Adipose tissue (tissue), 3 donors: ENCODE measurements around the gene ODAD4. TPM values are rescaled to one million over a fixed set of nuclear protein-coding genes. Genes with fewer than 3 reads are reported as not detected.
A peak's percentile ranks its signal among the peaks of the same experiment; 100 is the strongest.

Experiments
- H3K27ac ChIP-seq: one replicate; pipeline ENCODE4 v1.5.1; 2013; ENCODE audit warnings: low read depth, low read length
- WGBS, 3 donors: extraction: QIAGEN DNeasy Blood & Tissue Kit; methylation state at CpG; one replicate each; pipeline ENCODE4 v1.1.7; 2013; 5-methylcytosine and 5-hydroxymethylcytosine counted together
- polyA plus RNA-seq, 3 donors: library from polyadenylated mRNA; stranded (reverse); fragments of 200-250 nt; gene quantifications; one replicate each; pipeline ENCODE4 v1.2.3, GENCODE V29; 2013
- donor health status: healthy with polysubstance abuse.
- donor health status: Bipolar disorder and iron deficiency.
- donor health status: healthy.

The ODAD4 gene
- polyA plus RNA-seq, 3 donors, result 0.48 to 0.79 (median 0.64) TPM

- WGBS, 3 donors, result 1 to 4% (median 3%) methylated on average over 18 of the region's 18 CpGs
- peak overlapping the region; percentile 44 for H3K27ac ChIP-seq
These were observed 35.5 kb downstream of the ODAD4 start for GRCh38 chr17:41965694-41966462.

GRCh38 chr17:41966463-41967140, 36.2 kb downstream of the ODAD4 start, which contains the start of gene CNP:
CNP (plus strand) TSS chr17:41966795; CDS start chr17:41966885, 90 bp downstream.
- H3K27ac ChIP-seq, result peak within 1 kb of the TSS; percentile 44
- WGBS, 3 donors, result 0% methylated on average over 55 to 71 of the region's 71 CpGs

GRCh38 chr17:41967141-41967920, 36.9 kb downstream of the ODAD4 start:
- WGBS, 3 donors, result 6 to 22% (median 18%) methylated on average over 39 of the region's 39 CpGs
- H3K27ac ChIP-seq, result no peak overlapping the region

- 76 to 92% (median 92%) methylated on average over 34 to 37 of the region's 37 CpGs for WGBS, 3 donors
- no peak overlapping the region for H3K27ac ChIP-seq
These were observed 37.6 kb downstream of the ODAD4 start for GRCh38 chr17:41967921-41968578.

DNA sequence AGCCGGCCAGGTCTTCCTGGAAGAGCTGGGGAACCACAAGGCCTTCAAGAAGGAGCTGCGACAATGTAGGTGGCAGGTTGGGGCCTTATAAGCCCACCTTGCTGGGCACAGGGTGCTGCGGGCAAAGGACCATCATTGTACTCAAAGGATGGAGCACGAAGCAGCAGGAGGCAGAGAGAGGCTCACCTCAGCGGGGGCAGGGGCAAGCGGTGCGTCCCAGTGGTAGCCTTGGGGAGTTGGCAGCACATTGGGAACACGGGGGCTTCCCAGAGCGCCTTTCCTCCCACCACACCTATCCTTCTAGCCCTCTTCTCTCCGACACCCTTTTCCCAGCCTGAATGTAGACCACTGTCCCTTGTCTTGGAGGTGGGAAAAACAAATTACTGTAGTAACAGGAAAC, 38.3 kb downstream of the ODAD4 start:
- WGBS, 3 donors, result 87 to 93% (median 90%) methylated on average over 10 of the region's 10 CpGs
- H3K27ac ChIP-seq, result no peak overlapping the region

GRCh38 chr17:41970901-41971331, 40.5 kb downstream of the ODAD4 start:
- H3K27ac ChIP-seq, result no peak overlapping the region
- WGBS, 3 donors, result 75 to 84% (median 80%) methylated on average over 5 of the region's 5 CpGs

- WGBS, 3 donors, result 80 to 87% (median 84%) methylated on average over 18 of the region's 18 CpGs
- no peak overlapping the region for H3K27ac ChIP-seq
These were observed 41.5 kb downstream of the ODAD4 start for GRCh38 chr17:41971721-41972523.

- 26 to 59% (median 49%) methylated on average over 20 to 22 of the region's 22 CpGs for WGBS, 3 donors
- no peak overlapping the region for H3K27ac ChIP-seq
These were observed 42.4 kb downstream of the ODAD4 start for GRCh38 chr17:41972571-41973407.

DNA sequence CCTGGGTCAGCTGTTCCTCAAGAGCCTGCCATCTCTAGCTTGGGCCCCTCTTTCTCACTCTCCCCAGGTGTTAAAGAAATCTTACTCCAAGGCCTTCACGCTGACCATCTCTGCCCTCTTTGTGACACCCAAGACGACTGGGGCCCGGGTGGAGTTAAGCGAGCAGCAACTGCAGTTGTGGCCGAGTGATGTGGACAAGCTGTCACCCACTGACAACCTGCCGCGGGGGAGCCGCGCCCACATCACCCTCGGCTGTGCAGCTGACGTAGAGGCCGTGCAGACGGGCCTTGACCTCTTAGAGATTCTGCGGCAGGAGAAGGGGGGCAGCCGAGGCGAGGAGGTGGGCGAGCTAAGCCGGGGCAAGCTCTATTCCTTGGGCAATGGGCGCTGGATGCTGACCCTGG, 43.0 kb downstream of the ODAD4 start:
- no peak overlapping the region for H3K27ac ChIP-seq
- WGBS, 3 donors, result 36 to 75% (median 70%) methylated on average over 19 of the region's 19 CpGs

GRCh38 chr17:41974031-41974430, 43.6 kb downstream of the ODAD4 start:
- WGBS, 3 donors, result 78 to 91% (median 82%) methylated on average over 6 of the region's 6 CpGs
- H3K27ac ChIP-seq, result no peak overlapping the region

DNA sequence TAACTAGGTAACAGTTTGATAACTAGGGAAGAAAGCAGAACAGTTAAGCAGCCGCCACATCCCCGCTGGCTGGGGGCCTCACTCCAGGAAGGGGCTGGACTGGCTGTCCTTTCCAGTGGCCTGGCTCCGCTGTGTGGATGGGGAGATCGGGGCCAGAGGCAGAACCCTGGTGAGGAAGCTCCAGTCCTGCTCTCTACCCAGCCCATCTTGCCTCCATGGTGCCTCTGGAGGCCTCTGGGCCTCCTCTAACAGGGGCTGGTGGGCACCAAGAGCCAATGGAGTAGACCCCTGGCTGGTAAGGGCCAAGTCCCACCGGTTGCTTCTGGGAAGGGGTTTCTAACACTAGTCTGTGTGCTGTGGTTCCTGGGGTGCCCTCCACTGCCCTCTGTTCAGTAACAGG, 44.2 kb downstream of the ODAD4 start:
- 85 to 93% (median 90%) methylated on average over 5 of the region's 5 CpGs for WGBS, 3 donors
- H3K27ac ChIP-seq, result no peak overlapping the region

GRCh38 chr17:41975099-41976083, 45.0 kb downstream of the ODAD4 start:
- H3K27ac ChIP-seq, result no peak overlapping the region
- WGBS, 3 donors, result 88 to 91% (median 90%) methylated on average over 9 of the region's 9 CpGs

GRCh38 chr17:41976142-41976768, 45.8 kb downstream of the ODAD4 start:
- no peak overlapping the region for H3K27ac ChIP-seq

DNA sequence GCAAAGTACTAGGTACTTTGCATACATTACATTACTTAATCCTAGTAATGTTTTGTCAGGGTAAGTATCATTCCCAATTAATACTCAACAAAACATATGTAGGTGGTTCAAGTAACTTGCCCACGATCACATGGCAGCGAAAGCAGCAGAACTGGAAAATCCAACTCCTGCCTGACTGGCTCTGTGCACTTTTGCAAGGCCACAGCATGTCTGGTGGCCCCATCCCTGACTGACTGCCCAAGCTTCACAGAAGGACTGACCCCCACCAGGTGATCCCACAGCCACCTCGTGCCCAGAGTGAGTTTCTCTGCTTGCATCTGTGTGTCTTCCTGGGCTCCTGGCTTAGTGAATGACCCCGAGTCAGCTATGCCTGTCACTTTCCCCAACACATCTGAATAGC, 47.6 kb downstream of the ODAD4 start:
- no peak overlapping the region for H3K27ac ChIP-seq
- 34 to 95% (median 89%) methylated on average over 4 of the region's 4 CpGs for WGBS, 3 donors

More at GRCh38 chr17:41976142-41976768, 45.8 kb downstream of the ODAD4 start:
- WGBS, 3 donors, result 61 to 82% (median 65%) methylated on average over 11 of the region's 11 CpGs

DNA sequence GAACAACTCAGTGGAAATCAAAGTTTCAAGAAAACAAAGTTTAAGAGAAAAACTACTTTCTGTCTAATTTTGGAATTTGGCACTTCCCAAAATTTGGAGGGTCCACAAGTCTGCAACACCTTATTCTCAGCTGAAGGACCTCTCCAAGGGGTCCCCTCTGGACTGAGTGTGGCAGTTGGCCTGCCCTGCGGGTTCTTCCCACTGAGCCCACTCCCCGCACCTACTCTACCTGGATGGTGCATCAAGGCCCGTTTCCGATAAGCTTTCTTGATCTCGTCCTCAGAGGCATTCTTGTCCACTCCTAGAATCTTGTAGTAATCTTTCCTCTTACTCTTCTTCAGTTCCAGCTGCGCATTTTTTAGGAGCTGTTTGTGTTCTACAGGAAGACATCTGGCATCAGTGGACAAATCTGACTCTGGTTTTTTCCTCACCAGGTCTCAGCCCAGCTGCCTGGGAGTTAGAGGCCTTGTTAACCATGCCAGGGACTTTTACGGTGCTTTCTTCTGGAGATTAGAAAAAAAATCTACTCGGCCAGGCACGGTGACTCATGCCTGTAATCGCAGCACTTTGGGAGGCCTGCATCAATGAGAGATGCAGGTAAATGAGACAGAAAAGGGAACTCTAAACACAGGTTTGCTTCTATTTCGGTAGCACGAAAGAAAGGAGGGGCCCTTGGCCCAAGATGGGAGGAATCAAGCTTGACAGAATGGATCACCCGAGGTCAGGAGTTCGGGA, 51.8 kb downstream of the ODAD4 start:
- no peak overlapping the region for H3K27ac ChIP-seq
- 86 to 93% (median 87%) methylated on average over 14 of the region's 14 CpGs for WGBS, 3 donors
